K562 (cell line): ENCODE data around the gene GPR157. TPM values are rescaled to one million over a fixed set of nuclear protein-coding genes. Genes with fewer than 3 reads are reported as not detected.

Experiments used
- ATAC-seq: fragments of 200-7000 bp; cut with Tn5 transposase; 3 replicates; pipeline ENCODE4 v1.9.1; 2020; ENCODE audit warnings: moderate library complexity
- BruUV-seq: library from RNA; stranded (reverse); fragments of 400-500 nt; replicated peaks from 2 replicates; lab custom pipeline; 2021; lab: Mats Ljungman, UMichigan
- CTCF ChIA-PET: fragments of 300-600 bp; formaldehyde crosslinking; extraction: SDS; loops from one replicate; lab custom pipeline; 2021; ENCODE audit warnings: low intra/inter-chr PET ratio; lab: Yijun Ruan, JAX
- POLR2A ChIA-PET: fragments of 300-600, 350-650 bp; sonication (Branson Sonifier 250); formaldehyde crosslinking; extraction: SDS; loops from one replicate; lab custom pipeline; 2021; ENCODE audit warnings: antibody characterized with exemption, inconsistent platforms; lab: Yijun Ruan, JAX
- DNase-seq, 4 experiments: peaks; one replicate each; pipeline versions ENCODE4 v3.0.0 to v3.0.0-alpha.2; 2011 to 2018; ENCODE audit warnings: low spot score in 3 of 4, mixed read lengths in 3 of 4; ENCODE audit errors: extremely low read depth in 1 of 4
- FAIRE-seq: peaks from 2 replicates; lab custom pipeline; 2011; peaks lifted over from hg19 to GRCh38; lab: Jason Lieb, UNC
- H2AFZ ChIP-seq: 2 replicates; pipeline ENCODE4 v1.6.0; 2011; ENCODE audit warnings: low read depth, low read length, control low read depth, inconsistent platforms
- H3K27ac ChIP-seq: fragments of 200-600 bp; 3 replicates; pipeline ENCODE4 v1.8.0; 2011; ENCODE audit warnings: low read depth, mild to moderate bottlenecking, control low read depth, inconsistent platforms, low read length, moderate library complexity, mixed read lengths; ENCODE audit errors: extremely low read depth
- H3K27me3 ChIP-seq, 2 experiments: fragments of 300-600 bp in 1 of 2; 2 replicates in 1 of 2; 3 replicates in 1 of 2; pipeline versions ENCODE4 v1.6.0 to v1.8.0; 2011; ENCODE audit warnings: inconsistent platforms in 2 of 2, low read length in 2 of 2, mild to moderate bottlenecking in 1 of 2, mixed read lengths in 1 of 2, moderate library complexity in 1 of 2; ENCODE audit not compliant: control insufficient read depth in 2 of 2, insufficient read depth in 2 of 2
- H3K36me3 ChIP-seq: fragments of 300-600 bp; 3 replicates; pipeline ENCODE4 v1.8.0; 2011; ENCODE audit warnings: mild to moderate bottlenecking, low read length, inconsistent platforms; ENCODE audit not compliant: control insufficient read depth, insufficient read depth
- H3K4me1 ChIP-seq, 2 experiments: fragments of 200-600 bp in 1 of 2; replicated peaks in 1 of 2; 2 replicates in 1 of 2; 3 replicates in 1 of 2; pipeline versions ENCODE4 v1.5.1 to v1.8.0; 2011; ENCODE audit warnings: inconsistent platforms in 2 of 2, low read length in 2 of 2, mild to moderate bottlenecking in 1 of 2, mixed read lengths in 1 of 2, moderate library complexity in 1 of 2; ENCODE audit not compliant: control insufficient read depth in 2 of 2, insufficient read depth in 2 of 2
- H3K4me2 ChIP-seq: 2 replicates; pipeline ENCODE4 v1.6.1; 2011; ENCODE audit warnings: low read length, control low read depth, inconsistent platforms, mixed read lengths; ENCODE audit not compliant: insufficient read depth
- H3K4me3 ChIP-seq: fragments of 200-600 bp; sonication (generic), shearing (Covaris generic); 2 replicates; pipeline ENCODE4 v1.5.1; 2016; ENCODE audit warnings: control low read depth, inconsistent platforms
- H3K79me2 ChIP-seq: fragments of 200-600 bp; 3 replicates; pipeline ENCODE4 v1.8.0; 2011; ENCODE audit warnings: low read length, inconsistent platforms; ENCODE audit not compliant: control insufficient read depth, insufficient read depth
- H3K9ac ChIP-seq, 2 experiments: 2 replicates each; pipeline versions ENCODE4 v1.6.0 to v1.6.1; 2011; ENCODE audit warnings: low read depth in 2 of 2, low read length in 2 of 2, control low read depth in 1 of 2, inconsistent platforms in 1 of 2, mild to moderate bottlenecking in 1 of 2, mixed read lengths in 1 of 2; ENCODE audit not compliant: insufficient read depth in 1 of 2
- H3K9me1 ChIP-seq: one replicate; pipeline ENCODE4 v1.6.0; 2011; ENCODE audit warnings: inconsistent platforms, mild to moderate bottlenecking, low read length, moderate library complexity; ENCODE audit not compliant: control insufficient read depth, insufficient read depth
- H3K9me3 ChIP-seq: replicated peaks from 2 replicates; pipeline ENCODE4 v1.5.1; 2011; ENCODE audit warnings: low read depth, low read length, inconsistent platforms; ENCODE audit not compliant: control insufficient read depth, insufficient read depth
- H4K20me1 ChIP-seq: replicated peaks from 2 replicates; pipeline ENCODE4 v1.6.1; 2011; ENCODE audit warnings: low read length, inconsistent platforms, mixed read lengths; ENCODE audit not compliant: control insufficient read depth, insufficient read depth
- ARID2 ChIP-seq: fragments of 450-650 bp; IDR thresholded peaks from 2 replicates; pipeline ENCODE4 v1.6.1; 2017; ENCODE audit warnings: antibody characterized with exemption, mild to moderate bottlenecking
- HLTF ChIP-seq: fragments of 450-650 bp; IDR thresholded peaks from 2 replicates; pipeline ENCODE4 v1.6.1; 2016
- MCM5 ChIP-seq: fragments of 450-650 bp; IDR thresholded peaks from 2 replicates; pipeline ENCODE4 v1.6.1; 2016; ENCODE audit warnings: low read depth
- NCOA2 ChIP-seq, 2 experiments: fragments of 450-650 bp; IDR thresholded peaks; 2 replicates each; pipeline ENCODE4 v1.6.1; 2018; ENCODE audit warnings: mild to moderate bottlenecking in 2 of 2, moderate library complexity in 1 of 2; ENCODE audit not compliant: partially characterized antibody in 2 of 2
- NFE2 ChIP-seq: IDR thresholded peaks from 2 replicates; pipeline ENCODE4 v1.6.1; 2014; ENCODE audit warnings: antibody characterized with exemption, low read depth
- RBM25 ChIP-seq: fragments of 200-400 bp; formaldehyde crosslinking; IDR thresholded peaks from 2 replicates; pipeline ENCODE4 v1.6.1; 2018; ENCODE audit warnings: low read length, low read depth, moderate library complexity; ENCODE audit not compliant: severe bottlenecking
- SMARCA5 ChIP-seq: fragments of 450-650 bp; IDR thresholded peaks from 2 replicates; pipeline ENCODE4 v1.6.1; 2016
- SRSF1 ChIP-seq: fragments of 200-400 bp; formaldehyde crosslinking; IDR thresholded peaks from 2 replicates; pipeline ENCODE4 v1.6.1; 2017; ENCODE audit warnings: mild to moderate bottlenecking, low read depth, low read length, moderate library complexity
- TRIM24 ChIP-seq, 2 experiments: fragments of 450-650 bp; IDR thresholded peaks; 2 replicates each; pipeline ENCODE4 v1.6.1; 2016
- ZBED1 ChIP-seq: IDR thresholded peaks from 2 replicates; pipeline ENCODE4 v1.6.1; 2014
- ZBTB9 ChIP-seq: fragments of 450-650 bp; formaldehyde crosslinking; IDR thresholded peaks from 2 replicates; pipeline ENCODE4 v1.4.0; 2020; ENCODE audit warnings: mild to moderate bottlenecking, moderate library complexity
- ZNF280B ChIP-seq: fragments of 250-450 bp; sonication (Bioruptor Pico); IDR thresholded peaks from 2 replicates; pipeline ENCODE4 v1.5.1; 2021; ENCODE audit warnings: mild to moderate bottlenecking
- ZNF316 ChIP-seq: fragments of 450-650 bp; IDR thresholded peaks from 2 replicates; pipeline ENCODE4 v1.6.1; 2016
- WGBS: fragments of 100-300 bp; shearing (Covaris generic); methylation state at CpG from one replicate; pipeline ENCODE4 v1.1.6; 2016; ENCODE audit warnings: low coverage, mixed read lengths; ENCODE audit not compliant: insufficient coverage; ENCODE audit errors: missing lambda C conversion rate; 5-methylcytosine and 5-hydroxymethylcytosine counted together
- in situ Hi-C: fragments of 300-500 bp; cut with MboI; formaldehyde crosslinking; loops from 4 replicates; pipeline ENCODE4 v1.15.0; 2018; ENCODE audit warnings: inconsistent platforms, mixed read lengths
- intact Hi-C: fragments of 100-400 bp; cut with micrococcal nuclease; formaldehyde crosslinking; loops from 2 replicates; pipeline ENCODE4 v1.14.2; 2022
- polyA plus RNA-seq, 8 experiments: library from polyadenylated mRNA; depleted of rRNA in 4 of 8; stranded (reverse) in 5 of 8; unstranded in 3 of 8; fragments of >200 nt; fragmentation: Nextera tagmentation in 2 of 8; fragmentation: Illumina TruSeq in 1 of 8; extraction: Ambion mirVana in 2 of 8; extraction: Trizol in 1 of 8; gene quantifications; 2 replicates each; pipeline versions ENCODE4 v1.2.1 to v1.2.3, GENCODE V29; 2011 to 2014; ENCODE audit warnings: inconsistent platforms in 1 of 8, missing spikeins in 1 of 8
- total RNA-seq, 7 experiments: library from RNA; depleted of rRNA in 6 of 7; stranded (reverse); fragments of >200 nt in 6 of 7; fragmentation: Illumina TruSeq in 2 of 7; extraction: Trizol in 2 of 7; gene quantifications; 2 replicates each; pipeline versions ENCODE4 v1.2.1 to v1.2.3, GENCODE V29; 2011 to 2021; ENCODE audit warnings: low replicate concordance in 1 of 7
- TF ChIP-seq, protein P1 (sequence below): fragments of 450-650 bp; IDR thresholded peaks from 2 replicates; pipeline ENCODE4 v1.6.1; 2016
- TF ChIP-seq, protein P2 (sequence below): sonication (generic); formaldehyde crosslinking; IDR thresholded peaks from 2 replicates; pipeline ENCODE4 v1.8.1; 2022; ENCODE audit warnings: missing genetic modification reagents
- TF ChIP-seq, protein P3 (sequence below): fragments of 450-650 bp; IDR thresholded peaks from 2 replicates; pipeline ENCODE4 v1.6.1; 2014; ENCODE audit warnings: low read depth, mild to moderate bottlenecking, moderate library complexity, borderline replicate concordance

Gene GPR157
- total and polyA plus RNA-seq, 9 of the 15 experiments (the other 6 are each of a cell fraction or from before 2014, with no cell fraction given): 0.01 to 0.18 (median 0.04) TPM; not detected in 4

- TF ChIP-seq, protein P1, sequence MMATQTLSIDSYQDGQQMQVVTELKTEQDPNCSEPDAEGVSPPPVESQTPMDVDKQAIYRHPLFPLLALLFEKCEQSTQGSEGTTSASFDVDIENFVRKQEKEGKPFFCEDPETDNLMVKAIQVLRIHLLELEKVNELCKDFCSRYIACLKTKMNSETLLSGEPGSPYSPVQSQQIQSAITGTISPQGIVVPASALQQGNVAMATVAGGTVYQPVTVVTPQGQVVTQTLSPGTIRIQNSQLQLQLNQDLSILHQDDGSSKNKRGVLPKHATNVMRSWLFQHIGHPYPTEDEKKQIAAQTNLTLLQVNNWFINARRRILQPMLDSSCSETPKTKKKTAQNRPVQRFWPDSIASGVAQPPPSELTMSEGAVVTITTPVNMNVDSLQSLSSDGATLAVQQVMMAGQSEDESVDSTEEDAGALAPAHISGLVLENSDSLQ: peak; percentile 13; the same call in 1 of the 2 replicates
- peak; percentile 51 for TF ChIP-seq NFE2
- TF ChIP-seq SMARCA5: no peak
- TF ChIP-seq, protein P2, sequence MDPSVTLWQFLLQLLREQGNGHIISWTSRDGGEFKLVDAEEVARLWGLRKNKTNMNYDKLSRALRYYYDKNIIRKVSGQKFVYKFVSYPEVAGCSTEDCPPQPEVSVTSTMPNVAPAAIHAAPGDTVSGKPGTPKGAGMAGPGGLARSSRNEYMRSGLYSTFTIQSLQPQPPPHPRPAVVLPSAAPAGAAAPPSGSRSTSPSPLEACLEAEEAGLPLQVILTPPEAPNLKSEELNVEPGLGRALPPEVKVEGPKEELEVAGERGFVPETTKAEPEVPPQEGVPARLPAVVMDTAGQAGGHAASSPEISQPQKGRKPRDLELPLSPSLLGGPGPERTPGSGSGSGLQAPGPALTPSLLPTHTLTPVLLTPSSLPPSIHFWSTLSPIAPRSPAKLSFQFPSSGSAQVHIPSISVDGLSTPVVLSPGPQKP: no peak
- TF ChIP-seq ZNF316: peak; percentile 68
- TF ChIP-seq NCOA2 (IDR thresholded peaks at IDR 0.05; ENCODE audit: partially characterized antibody in 2 of 2): no peak
Observed at GRCh38 chr1:9097947-9098705, 30.8 kb downstream of the GPR157 start (continued).

DNA sequence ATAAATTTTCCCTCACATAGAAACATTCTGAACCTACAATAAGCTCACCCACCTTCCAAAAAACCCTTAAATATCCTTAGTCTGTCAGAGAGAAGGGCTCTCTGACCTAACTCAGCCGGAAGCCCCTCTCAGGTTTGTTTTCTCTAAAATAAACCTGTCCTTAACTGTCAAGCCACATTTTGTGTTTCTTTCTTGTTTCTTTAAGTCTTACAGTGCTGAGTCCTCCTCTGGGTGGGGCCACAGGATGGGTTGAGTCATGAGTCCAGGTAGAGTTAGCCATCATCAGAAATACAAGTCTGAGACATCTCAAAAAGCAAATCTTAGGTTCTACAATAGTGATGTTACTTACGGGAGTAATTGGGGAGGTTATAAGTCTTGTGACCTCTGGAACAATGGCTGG lies 33.1 kb downstream of the GPR157 start:
- no peak overlapping the region for H3K4me3 ChIP-seq
- ATAC-seq: no peak
- no peaks in the 10 kb centered on the region; a peak in 1 of 5 replicates for H3K4me1 ChIP-seq
- POLR2A ChIA-PET: interaction anchor here (0.7 kb wide), 1 partner anchor 45 kb away, joined by 3 read pairs; no protein-coding TSS in a partner anchor
- WGBS: 0% methylated on average over 2 of the region's 2 CpGs
- H2AFZ ChIP-seq: no peak overlapping the region
- no peak for DNase-seq
- CTCF ChIA-PET: no interaction called here
- peaks cover 16 to 43% of the 10 kb centered on the region in 2 experiments; a peak in 3 of 5 replicates for H3K27me3 ChIP-seq
- H3K4me2 ChIP-seq: no peak overlapping the region
- BruUV-seq: no TSS peak
- in situ Hi-C loops (loop anchor here (5.0 kb wide), 1 partner anchor 79 kb away; no protein-coding TSS in a partner anchor), intact Hi-C loops (no loop called here)
- H3K9me3 ChIP-seq: peaks cover 5% of the 10 kb centered on the region
- FAIRE-seq: no peak
- H3K9me1 ChIP-seq: no peaks in the 10 kb centered on the region
- no peak overlapping the region for H3K27ac ChIP-seq
- H3K36me3 ChIP-seq: no peaks in the 10 kb centered on the region
- H3K79me2 ChIP-seq: no peaks in the 10 kb centered on the region
- no peaks in the 10 kb centered on the region for H4K20me1 ChIP-seq
- no peak overlapping the region for H3K9ac ChIP-seq
- TF ChIP-seq, protein P3, sequence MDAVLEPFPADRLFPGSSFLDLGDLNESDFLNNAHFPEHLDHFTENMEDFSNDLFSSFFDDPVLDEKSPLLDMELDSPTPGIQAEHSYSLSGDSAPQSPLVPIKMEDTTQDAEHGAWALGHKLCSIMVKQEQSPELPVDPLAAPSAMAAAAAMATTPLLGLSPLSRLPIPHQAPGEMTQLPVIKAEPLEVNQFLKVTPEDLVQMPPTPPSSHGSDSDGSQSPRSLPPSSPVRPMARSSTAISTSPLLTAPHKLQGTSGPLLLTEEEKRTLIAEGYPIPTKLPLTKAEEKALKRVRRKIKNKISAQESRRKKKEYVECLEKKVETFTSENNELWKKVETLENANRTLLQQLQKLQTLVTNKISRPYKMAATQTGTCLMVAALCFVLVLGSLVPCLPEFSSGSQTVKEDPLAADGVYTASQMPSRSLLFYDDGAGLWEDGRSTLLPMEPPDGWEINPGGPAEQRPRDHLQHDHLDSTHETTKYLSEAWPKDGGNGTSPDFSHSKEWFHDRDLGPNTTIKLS: no peak
- no peak for TF ChIP-seq ZBED1
- TF ChIP-seq RBM25: peak; percentile 48
- no peak for TF ChIP-seq SRSF1
- peak; percentile 89; the same call in 1 of the 2 replicates for TF ChIP-seq ZNF280B (CRISPR knock-in tag)
- no peak for TF ChIP-seq MCM5
- no peak for TF ChIP-seq ZBTB9 (CRISPR knock-in tag)
- TF ChIP-seq HLTF: peak; percentile 100
- TF ChIP-seq ARID2: no peak
- TF ChIP-seq TRIM24 (IDR thresholded peaks at IDR 0.05): peak in 1 of 2 experiments; percentile 21; a peak in 1 of 4 replicates
